ENCODE measurements around the gene ZNF557.

- TF ChIP-seq, protein P1, sequence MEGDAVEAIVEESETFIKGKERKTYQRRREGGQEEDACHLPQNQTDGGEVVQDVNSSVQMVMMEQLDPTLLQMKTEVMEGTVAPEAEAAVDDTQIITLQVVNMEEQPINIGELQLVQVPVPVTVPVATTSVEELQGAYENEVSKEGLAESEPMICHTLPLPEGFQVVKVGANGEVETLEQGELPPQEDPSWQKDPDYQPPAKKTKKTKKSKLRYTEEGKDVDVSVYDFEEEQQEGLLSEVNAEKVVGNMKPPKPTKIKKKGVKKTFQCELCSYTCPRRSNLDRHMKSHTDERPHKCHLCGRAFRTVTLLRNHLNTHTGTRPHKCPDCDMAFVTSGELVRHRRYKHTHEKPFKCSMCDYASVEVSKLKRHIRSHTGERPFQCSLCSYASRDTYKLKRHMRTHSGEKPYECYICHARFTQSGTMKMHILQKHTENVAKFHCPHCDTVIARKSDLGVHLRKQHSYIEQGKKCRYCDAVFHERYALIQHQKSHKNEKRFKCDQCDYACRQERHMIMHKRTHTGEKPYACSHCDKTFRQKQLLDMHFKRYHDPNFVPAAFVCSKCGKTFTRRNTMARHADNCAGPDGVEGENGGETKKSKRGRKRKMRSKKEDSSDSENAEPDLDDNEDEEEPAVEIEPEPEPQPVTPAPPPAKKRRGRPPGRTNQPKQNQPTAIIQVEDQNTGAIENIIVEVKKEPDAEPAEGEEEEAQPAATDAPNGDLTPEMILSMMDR (IDR thresholded peaks at IDR 0.05 in 4 of 5, conservative IDR thresholded peaks at IDR 0.05 in 1 of 5) = no peak
- no peak for TF ChIP-seq POLR2A (IDR thresholded peaks at IDR 0.05)
Measured at GRCh38 chr19:7083076-7083956, 13.8 kb downstream of the ZNF557 start.

Data from gastrocnemius medialis (tissue), 4 donors.